Gastroesophageal sphincter (tissue), 4 donors: ENCODE measurements around the gene KCTD3. TPM values are rescaled to one million over a fixed set of nuclear protein-coding genes. Genes with fewer than 3 reads are reported as not detected.

Experiments used
- ATAC-seq: fragments of 150-250 bp; one replicate; pipeline ENCODE4 v1.9.1; 2016; ENCODE audit warnings: mild to moderate bottlenecking, moderate library complexity
- H3K27ac ChIP-seq, 4 donors: fragments of 200-600 bp; sonication (generic) in 3 of 4; 1 replicate in 3 of 4; 2 replicates in 1 of 4; pipeline ENCODE4 v1.5.1; 2016 to 2019
- H3K27me3 ChIP-seq: fragments of 200-600 bp; sonication (generic); one replicate; pipeline ENCODE4 v1.5.1; 2019
- H3K36me3 ChIP-seq, 2 donors: fragments of 200-600 bp; sonication (generic); one replicate each; pipeline ENCODE4 v1.5.1; 2019; ENCODE audit warnings: control low read depth in 1 of 2
- H3K4me1 ChIP-seq, 3 donors: fragments of 200-600 bp; sonication (generic); 1 replicate in 2 of 3; 2 replicates in 1 of 3; pipeline ENCODE4 v1.5.1; 2016 to 2019; ENCODE audit warnings: control low read depth in 2 of 3
- H3K4me3 ChIP-seq, 2 donors: fragments of 200-600 bp; sonication (generic); one replicate each; pipeline ENCODE4 v1.5.1; 2019; ENCODE audit warnings: mild to moderate bottlenecking in 1 of 2, moderate library complexity in 1 of 2
- H3K9me3 ChIP-seq, 3 donors: fragments of 200-600 bp; sonication (generic); one replicate each; pipeline ENCODE4 v1.5.1; 2017 to 2019; ENCODE audit warnings: control low read depth in 2 of 3
- CTCF ChIP-seq, 4 experiments: fragments of 200-600 bp in 2 of 4; fragments of 450-650 bp in 2 of 4; sonication (generic) in 1 of 4; IDR thresholded peaks; one replicate each; pipeline ENCODE4 v1.5.1; 2017 to 2019; ENCODE audit warnings: antibody characterized with exemption in 4 of 4, mild to moderate bottlenecking in 2 of 4, moderate library complexity in 2 of 4
- EP300 ChIP-seq: sonication (generic); formaldehyde crosslinking; IDR thresholded peaks from one replicate; pipeline ENCODE4 v1.6.1; 2017; ENCODE audit warnings: antibody characterized with exemption, mild to moderate bottlenecking
- POLR2A ChIP-seq, 2 donors: fragments of 450-650 bp; IDR thresholded peaks; one replicate each; pipeline ENCODE4 v1.6.1; 2017; ENCODE audit warnings: antibody characterized with exemption in 2 of 2, mild to moderate bottlenecking in 2 of 2, moderate library complexity in 1 of 2
- POLR2AphosphoS5 ChIP-seq: sonication (generic); formaldehyde crosslinking; IDR thresholded peaks from one replicate; pipeline ENCODE4 v1.6.1; 2017; ENCODE audit warnings: antibody characterized with exemption
- WGBS, 2 donors: methylation state at CpG; one replicate each; pipeline ENCODE4 v1.1.5; 2018; ENCODE audit warnings: low coverage in 1 of 2; 5-methylcytosine and 5-hydroxymethylcytosine counted together
- total RNA-seq, 4 donors: library from RNA; depleted of rRNA; stranded (reverse); fragments of >200 nt; gene quantifications; one replicate each; pipeline ENCODE4 v1.1.0, GENCODE V29; 2016

KCTD3 gene
- total RNA-seq, 4 donors from 2014 or later: 67.9 to 77.3 (median 73.9) TPM

- no peak for ATAC-seq
- no peaks in the 10 kb centered on the region for H3K4me1 ChIP-seq
- H3K36me3 ChIP-seq: peaks cover 0 to 89% of the 10 kb centered on the region in 2 donors
- 88 to 94% methylated on average over 1 of the region's 1 CpG for WGBS, 2 donors
- no peak overlapping the region for H3K4me3 ChIP-seq
- no peak for TF ChIP-seq CTCF (IDR thresholded peaks at IDR 0.05)
- no peaks in the 10 kb centered on the region for H3K27me3 ChIP-seq
- H3K9me3 ChIP-seq: no peaks in the 10 kb centered on the region
- no peak overlapping the region for H3K27ac ChIP-seq
Observed at GRCh38 chr1:215584389-215584788, 17.3 kb downstream of the KCTD3 start.

GRCh38 chr1:215589650-215590435 lies 22.7 kb downstream of the KCTD3 start:
- 59 to 79% methylated on average over 3 to 4 of the region's 4 CpGs for WGBS, 2 donors
- H3K4me1 ChIP-seq: peaks cover 0 to 13% (median 5%) of the 10 kb centered on the region in 3 donors
- no peaks in the 10 kb centered on the region for H3K27me3 ChIP-seq
- H3K27ac ChIP-seq: no peak overlapping the region
- H3K4me3 ChIP-seq: no peak overlapping the region
- TF ChIP-seq EP300: no peak
- H3K36me3 ChIP-seq: peaks cover 0 to 67% of the 10 kb centered on the region in 2 donors
- H3K9me3 ChIP-seq: no peaks in the 10 kb centered on the region
- no peak for ATAC-seq

GRCh38 chr1:215590779-215591491 lies 23.8 kb downstream of the KCTD3 start:
- H3K36me3 ChIP-seq: peaks cover 0 to 69% of the 10 kb centered on the region in 2 donors
- no peak for ATAC-seq
- H3K9me3 ChIP-seq: no peaks in the 10 kb centered on the region
- no peak overlapping the region for H3K27ac ChIP-seq
- H3K4me3 ChIP-seq: no peak overlapping the region
- H3K4me1 ChIP-seq: peaks cover 0 to 16% (median 5%) of the 10 kb centered on the region in 3 donors
- 94 to 100% methylated on average over 1 to 4 of the region's 4 CpGs for WGBS, 2 donors
- TF ChIP-seq POLR2A (IDR thresholded peaks at IDR 0.05): no peak
- no peak for TF ChIP-seq EP300
- no peaks in the 10 kb centered on the region for H3K27me3 ChIP-seq

DNA sequence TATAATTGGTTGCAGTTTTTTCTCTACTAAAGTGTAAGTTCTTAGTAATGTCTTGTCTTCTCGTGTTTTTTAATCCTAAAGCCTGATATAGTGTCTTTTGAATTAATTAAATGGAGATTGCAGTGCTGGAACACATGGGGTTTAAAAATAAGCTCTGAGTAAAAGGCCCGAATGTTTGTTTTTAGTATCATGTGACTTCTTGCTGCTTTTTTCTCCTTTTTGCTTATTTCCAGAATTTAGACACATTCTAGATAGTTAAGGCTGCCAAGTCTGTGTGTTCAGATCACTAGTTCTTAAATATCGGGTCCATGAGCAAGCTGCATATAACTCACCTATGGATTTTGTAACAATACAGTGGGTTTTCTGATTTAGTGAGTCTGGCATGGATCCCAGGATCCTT lies 27.5 kb downstream of the KCTD3 start:
- Histone ChIP-seq H3K27me3 (no peaks in the 10 kb centered on the region), H3K4me1 (peaks cover 0 to 25% (median 5%) of the 10 kb centered on the region in 3 donors), H3K4me3 (no peak overlapping the region), H3K27ac (no peak overlapping the region), H3K9me3 (no peaks in the 10 kb centered on the region), H3K36me3 (peaks cover 0 to 51% of the 10 kb centered on the region in 2 donors)
- TF ChIP-seq POLR2A (IDR thresholded peaks at IDR 0.05) (no peak), POLR2AphosphoS5 (no peak), CTCF (IDR thresholded peaks at IDR 0.05) (no peak), EP300 (no peak)
- no peak for ATAC-seq
- 45% methylated on average over 3 of the region's 3 CpGs for WGBS, 2 donors

- WGBS, 2 donors: 92 to 95% methylated on average over 2 of the region's 2 CpGs
- H3K27ac ChIP-seq: no peak overlapping the region
- H3K9me3 ChIP-seq: no peaks in the 10 kb centered on the region
- H3K4me1 ChIP-seq: peaks cover 0 to 31% (median 5%) of the 10 kb centered on the region in 3 donors
- ATAC-seq: no peak
- TF ChIP-seq POLR2A (IDR thresholded peaks at IDR 0.05) (no peak), EP300 (no peak), POLR2AphosphoS5 (no peak), CTCF (IDR thresholded peaks at IDR 0.05) (no peak)
- no peaks in the 10 kb centered on the region for H3K27me3 ChIP-seq
- peaks cover 0 to 45% of the 10 kb centered on the region in 2 donors for H3K36me3 ChIP-seq
- H3K4me3 ChIP-seq: no peak overlapping the region
Observed at GRCh38 chr1:215595231-215595630, 28.1 kb downstream of the KCTD3 start.

- no peak for ATAC-seq
- Histone ChIP-seq H3K4me3 (no peak overlapping the region), H3K4me1 (peaks cover 0 to 33% (median 5%) of the 10 kb centered on the region in 3 donors), H3K27me3 (no peaks in the 10 kb centered on the region), H3K27ac (no peak overlapping the region), H3K9me3 (no peaks in the 10 kb centered on the region), H3K36me3 (peaks cover 0 to 40% of the 10 kb centered on the region in 2 donors)
- TF ChIP-seq POLR2A (IDR thresholded peaks at IDR 0.05) (no peak), CTCF (IDR thresholded peaks at IDR 0.05) (no peak), EP300 (no peak), POLR2AphosphoS5 (no peak)
Observed at GRCh38 chr1:215597961-215598360, 30.9 kb downstream of the KCTD3 start.
